Esophagus squamous epithelium (tissue), 5 donors: ENCODE measurements around the gene OTUD6A. TPM values are rescaled to one million over a fixed set of nuclear protein-coding genes. Genes with fewer than 3 reads are reported as not detected.
A peak's percentile ranks its signal among the peaks of the same experiment; 100 is the strongest.

Source experiments
- DNase-seq: peaks from one replicate; lab custom pipeline; 2025; lab: John Stamatoyannopoulos, UW
- H3K27ac ChIP-seq, 4 donors: fragments of 200-600 bp; sonication (generic); one replicate each; pipeline ENCODE4 v1.5.1; 2016 to 2019; ENCODE audit warnings: mild to moderate bottlenecking in 1 of 4
- H3K27me3 ChIP-seq, 4 donors: fragments of 200-600 bp; sonication (generic); 1 replicate in 3 of 4; 2 replicates in 1 of 4; pipeline versions ENCODE4 v1.5.1 to v1.6.0; 2017 to 2021; ENCODE audit warnings: antibody characterized with exemption in 1 of 4
- H3K36me3 ChIP-seq, 3 donors: fragments of 200-600 bp; sonication (generic); one replicate each; pipeline ENCODE4 v1.5.1; 2016 to 2019
- H3K4me1 ChIP-seq, 3 donors: fragments of 200-600 bp; sonication (generic); one replicate each; pipeline ENCODE4 v1.5.1; 2017 to 2019
- H3K4me3 ChIP-seq, 4 donors: fragments of 200-600 bp; sonication (generic); 1 replicate in 3 of 4; 2 replicates in 1 of 4; pipeline ENCODE4 v1.5.1; 2016 to 2019; ENCODE audit warnings: mild to moderate bottlenecking in 2 of 4, moderate library complexity in 1 of 4
- H3K9me3 ChIP-seq, 3 donors: fragments of 200-600 bp; sonication (generic); one replicate each; pipeline ENCODE4 v1.5.1; 2016 to 2019
- POLR2A ChIP-seq, 4 donors: fragments of 450-650 bp; IDR thresholded peaks; one replicate each; pipeline ENCODE4 v1.6.1; 2017; ENCODE audit warnings: antibody characterized with exemption in 4 of 4, mild to moderate bottlenecking in 4 of 4, moderate library complexity in 3 of 4
- WGBS, 2 donors: methylation state at CpG; one replicate each; pipeline ENCODE4 v1.1.5; 2018; 5-methylcytosine and 5-hydroxymethylcytosine counted together
- intact Hi-C: fragments of 100-400 bp; cut with DNase I; formaldehyde crosslinking; loops from one replicate; pipeline ENCODE4 v1.15.0; 2022
- total RNA-seq, 4 donors: library from RNA; depleted of rRNA; stranded (reverse); fragments of >200 nt; gene quantifications; one replicate each; pipeline ENCODE4 v1.1.0, GENCODE V29; 2016
- TF ChIP-seq, protein P1 (sequence below), 6 experiments: fragments of 450-650 bp in 4 of 6; fragments of 200-600 bp in 2 of 6; sonication (generic) in 2 of 6; IDR thresholded peaks; one replicate each; pipeline ENCODE4 v1.5.1; 2016 to 2019; ENCODE audit warnings: antibody characterized with exemption in 6 of 6, mild to moderate bottlenecking in 4 of 6, moderate library complexity in 4 of 6
- donor health status: DM: yes; HTN: yes; CAD: no.

OTUD6A gene
- total RNA-seq, 4 donors from 2014 or later, result not detected

GRCh38 chrX:70082723-70083122 lies 20.5 kb downstream of the OTUD6A start:
- WGBS, 2 donors, result 55 to 71% methylated on average over 4 of the region's 4 CpGs
- Histone ChIP-seq H3K9me3 (peaks cover 0 to 2% (median 0%) of the 10 kb centered on the region in 3 donors), H3K4me3 (no peak overlapping the region), H3K36me3 (no peaks in the 10 kb centered on the region), H3K27ac (no peak overlapping the region), H3K4me1 (peaks cover 0 to 3% (median 0%) of the 10 kb centered on the region in 3 donors), H3K27me3 (no peaks in the 10 kb centered on the region)
- TF ChIP-seq POLR2A (IDR thresholded peaks at IDR 0.05), result no peak
- TF ChIP-seq, protein P1, sequence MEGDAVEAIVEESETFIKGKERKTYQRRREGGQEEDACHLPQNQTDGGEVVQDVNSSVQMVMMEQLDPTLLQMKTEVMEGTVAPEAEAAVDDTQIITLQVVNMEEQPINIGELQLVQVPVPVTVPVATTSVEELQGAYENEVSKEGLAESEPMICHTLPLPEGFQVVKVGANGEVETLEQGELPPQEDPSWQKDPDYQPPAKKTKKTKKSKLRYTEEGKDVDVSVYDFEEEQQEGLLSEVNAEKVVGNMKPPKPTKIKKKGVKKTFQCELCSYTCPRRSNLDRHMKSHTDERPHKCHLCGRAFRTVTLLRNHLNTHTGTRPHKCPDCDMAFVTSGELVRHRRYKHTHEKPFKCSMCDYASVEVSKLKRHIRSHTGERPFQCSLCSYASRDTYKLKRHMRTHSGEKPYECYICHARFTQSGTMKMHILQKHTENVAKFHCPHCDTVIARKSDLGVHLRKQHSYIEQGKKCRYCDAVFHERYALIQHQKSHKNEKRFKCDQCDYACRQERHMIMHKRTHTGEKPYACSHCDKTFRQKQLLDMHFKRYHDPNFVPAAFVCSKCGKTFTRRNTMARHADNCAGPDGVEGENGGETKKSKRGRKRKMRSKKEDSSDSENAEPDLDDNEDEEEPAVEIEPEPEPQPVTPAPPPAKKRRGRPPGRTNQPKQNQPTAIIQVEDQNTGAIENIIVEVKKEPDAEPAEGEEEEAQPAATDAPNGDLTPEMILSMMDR (IDR thresholded peaks at IDR 0.05), result no peak
- intact Hi-C loops, result no loop called here
- no peak for DNase-seq

- H3K36me3 ChIP-seq, result no peaks in the 10 kb centered on the region
- 74 to 79% methylated on average over 3 to 5 of the region's 5 CpGs for WGBS, 2 donors
- no peaks in the 10 kb centered on the region for H3K27me3 ChIP-seq
- DNase-seq, result no peak
- TF ChIP-seq POLR2A (IDR thresholded peaks at IDR 0.05), result no peak
- TF ChIP-seq, protein P1 (IDR thresholded peaks at IDR 0.05), result no peak
- H3K4me3 ChIP-seq, result no peak overlapping the region
- H3K27ac ChIP-seq, result no peak overlapping the region
- H3K4me1 ChIP-seq, result peaks cover 0 to 8% (median 0%) of the 10 kb centered on the region in 3 donors
- intact Hi-C loops, result no loop called here
- H3K9me3 ChIP-seq, result no peaks in the 10 kb centered on the region
Observed at GRCh38 chrX:70084592-70085240, 22.5 kb downstream of the OTUD6A start.

DNA sequence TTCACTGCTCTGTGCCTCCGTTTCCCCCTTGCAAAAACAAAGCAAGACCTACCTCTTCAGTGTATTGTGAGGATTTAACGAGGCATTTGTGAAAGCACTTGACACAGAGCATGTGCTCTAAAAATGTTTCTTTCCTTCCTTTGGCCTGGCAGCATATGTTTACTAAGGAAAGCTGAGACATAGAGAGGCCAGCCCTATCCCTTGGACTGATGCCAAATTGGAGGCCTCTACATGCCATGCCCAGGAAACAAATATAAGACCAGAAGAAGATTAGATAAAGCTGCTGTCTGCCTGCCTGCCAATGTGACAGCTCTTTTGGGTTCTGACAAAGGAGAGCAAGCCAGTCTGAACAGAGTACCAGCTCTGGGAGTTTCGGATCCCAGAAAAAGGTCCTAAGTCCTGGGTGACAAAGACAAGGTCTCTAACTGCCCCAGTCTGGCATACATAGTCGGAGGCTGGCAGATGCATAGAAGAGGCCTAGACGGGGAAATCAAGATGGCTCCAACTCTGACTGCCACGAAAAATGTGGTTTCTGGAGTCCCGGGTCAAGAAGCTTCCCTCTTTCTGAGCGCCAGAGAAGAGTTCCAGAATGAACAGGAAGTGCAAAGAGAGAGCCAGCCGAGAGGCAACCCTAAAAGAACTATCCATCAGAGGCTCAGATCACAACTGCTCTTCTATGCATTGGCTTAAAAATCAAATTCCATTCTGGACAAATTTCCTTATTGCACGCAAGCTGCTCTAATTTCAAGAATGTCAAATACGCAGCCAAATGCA lies 25.8 kb downstream of the OTUD6A start:
- no peaks in the 10 kb centered on the region for H3K36me3 ChIP-seq
- 53 to 62% methylated on average over 7 to 8 of the region's 11 CpGs for WGBS, 2 donors
- intact Hi-C loops, result no loop called here
- no peak for DNase-seq
- no peak overlapping the region for H3K4me3 ChIP-seq
- no peaks in the 10 kb centered on the region for H3K27me3 ChIP-seq
- H3K9me3 ChIP-seq, result no peaks in the 10 kb centered on the region
- TF ChIP-seq, protein P1 (IDR thresholded peaks at IDR 0.05), result no peak
- TF ChIP-seq POLR2A (IDR thresholded peaks at IDR 0.05), result no peak
- H3K27ac ChIP-seq, result peak overlapping the region in 1 of 4 donors; percentile 29
- peaks cover 0 to 8% (median 0%) of the 10 kb centered on the region in 3 donors for H3K4me1 ChIP-seq

- peaks cover 0 to 8% (median 0%) of the 10 kb centered on the region in 3 donors for H3K4me1 ChIP-seq
- no peak for DNase-seq
- H3K27me3 ChIP-seq, result no peaks in the 10 kb centered on the region
- H3K9me3 ChIP-seq, result no peaks in the 10 kb centered on the region
- intact Hi-C loops, result no loop called here
- TF ChIP-seq, protein P1 (IDR thresholded peaks at IDR 0.05), result no peak
- TF ChIP-seq POLR2A (IDR thresholded peaks at IDR 0.05), result no peak
- H3K4me3 ChIP-seq, result no peak overlapping the region
- no peak overlapping the region for H3K27ac ChIP-seq
- H3K36me3 ChIP-seq, result no peaks in the 10 kb centered on the region
Observed at GRCh38 chrX:70088751-70089150, 26.5 kb downstream of the OTUD6A start.
